ENCODE data around the gene ZBTB33.

GRCh38 chrX:120270567-120270966 is 20.0 kb downstream of the ZBTB33 start:
- TF ChIP-seq CTCF (IDR thresholded peaks at IDR 0.05; ENCODE audit: poor library complexity, severe bottlenecking) (no peak), TAF1 (IDR thresholded peaks at IDR 0.05; ENCODE audit: low read depth) (no peak), POLR2AphosphoS5 (IDR thresholded peaks at IDR 0.05) (no peak), EZH2 (IDR thresholded peaks at IDR 0.05; ENCODE audit: borderline replicate concordance, insufficient read depth, low read length, poor library complexity, severe bottlenecking) (no peak), MXI1 (conservative IDR thresholded peaks at IDR 0.05; ENCODE audit: poor library complexity, severe bottlenecking) (no peak), SMC3 (conservative IDR thresholded peaks at IDR 0.05; ENCODE audit: poor library complexity) (no peak), RAD21 (conservative IDR thresholded peaks at IDR 0.05) (no peak), EP300 (conservative IDR thresholded peaks at IDR 0.05; ENCODE audit: poor library complexity, severe bottlenecking) (no peak)
